IPS-18a (cell line): Measurements from ENCODE around the gene PPM1A.

ENCODE experiments used
- H3K27ac ChIP-seq: one replicate; pipeline ENCODE4 v1.5.1; 2013; ENCODE audit warnings: low read length
- H3K27me3 ChIP-seq: one replicate; pipeline ENCODE4 v1.6.1; 2013; ENCODE audit warnings: mild to moderate bottlenecking, low read length; ENCODE audit not compliant: control insufficient read depth, insufficient read depth
- H3K36me3 ChIP-seq: one replicate; pipeline ENCODE4 v1.6.1; 2013; ENCODE audit warnings: low read depth, low read length; ENCODE audit not compliant: control insufficient read depth
- H3K4me1 ChIP-seq: one replicate; pipeline ENCODE4 v1.6.1; 2013; ENCODE audit warnings: low read depth, low read length; ENCODE audit not compliant: control insufficient read depth
- H3K4me3 ChIP-seq: one replicate; pipeline ENCODE4 v1.5.1; 2013; ENCODE audit warnings: low read length
- H3K9ac ChIP-seq: one replicate; pipeline ENCODE4 v1.6.1; 2013; ENCODE audit warnings: mild to moderate bottlenecking, low read length, moderate library complexity
- H3K9me3 ChIP-seq: one replicate; pipeline ENCODE4 v1.6.1; 2013; ENCODE audit warnings: low read depth, low read length; ENCODE audit not compliant: control insufficient read depth

Gene PPM1A

DNA sequence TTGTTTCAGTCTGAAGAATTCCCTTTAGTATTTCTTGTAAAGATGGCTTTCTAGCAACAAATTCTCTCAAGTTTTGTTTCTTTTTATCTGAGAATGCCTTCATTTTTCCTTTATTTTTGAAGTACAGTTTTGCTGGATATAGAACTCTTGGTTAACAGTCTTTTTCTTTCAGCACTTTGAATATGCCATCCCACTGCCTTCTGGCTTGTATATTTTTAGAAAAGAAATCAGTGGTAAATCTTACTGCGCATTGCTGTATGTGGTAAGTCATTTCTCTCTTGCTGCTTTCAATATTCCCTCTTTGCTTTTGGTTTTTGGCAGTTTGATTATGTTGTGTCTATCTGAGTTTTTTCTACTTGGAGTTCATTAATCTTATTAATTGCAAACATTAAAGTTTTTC lies 16.8 kb upstream of the PPM1A start:
- Histone ChIP-seq H3K4me1 (no peaks in the 10 kb centered on the region), H3K9me3 (no peaks in the 10 kb centered on the region)

GRCh38 chr14:60233251-60233650 lies 15.8 kb upstream of the PPM1A start:
- no peak overlapping the region for H3K27ac ChIP-seq
- H3K4me3 ChIP-seq, result no peak overlapping the region
- H3K27me3 ChIP-seq, result no peaks in the 10 kb centered on the region
- no peaks in the 10 kb centered on the region for H3K36me3 ChIP-seq
- no peak overlapping the region for H3K9ac ChIP-seq
- H3K9me3 ChIP-seq, result no peaks in the 10 kb centered on the region
- H3K4me1 ChIP-seq, result no peaks in the 10 kb centered on the region

More for the DNA sequence above, 16.8 kb upstream of the PPM1A start:
- Histone ChIP-seq H3K4me3 (no peak overlapping the region), H3K27me3 (no peaks in the 10 kb centered on the region), H3K9ac (no peak overlapping the region), H3K36me3 (no peaks in the 10 kb centered on the region), H3K27ac (no peak overlapping the region)

GRCh38 chr14:60233891-60234290 lies 15.1 kb upstream of the PPM1A start:
- no peak overlapping the region for H3K4me3 ChIP-seq
- no peak overlapping the region for H3K9ac ChIP-seq
- no peaks in the 10 kb centered on the region for H3K4me1 ChIP-seq
- no peak overlapping the region for H3K27ac ChIP-seq
- no peaks in the 10 kb centered on the region for H3K27me3 ChIP-seq
- H3K9me3 ChIP-seq, result no peaks in the 10 kb centered on the region
- H3K36me3 ChIP-seq, result no peaks in the 10 kb centered on the region

DNA sequence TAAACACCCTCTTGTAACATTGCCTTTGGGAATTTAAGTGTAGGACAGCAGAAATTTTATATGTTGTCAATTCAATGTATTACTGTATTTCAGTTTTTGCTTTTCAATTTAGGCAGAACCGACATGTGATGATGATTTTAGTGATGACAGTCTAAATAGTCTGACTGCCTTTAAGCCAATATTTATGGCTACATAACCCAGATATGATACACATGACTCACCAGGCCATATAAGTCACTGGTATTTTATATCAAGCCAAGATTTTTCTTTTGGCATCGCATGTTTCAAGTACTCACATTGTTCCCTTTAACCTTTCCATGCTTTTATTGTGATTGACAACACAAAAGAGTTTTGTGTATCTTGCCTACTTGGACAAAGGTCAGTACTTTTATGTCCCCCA lies 13.6 kb upstream of the PPM1A start:
- Histone ChIP-seq H3K9ac (no peak overlapping the region), H3K4me1 (no peaks in the 10 kb centered on the region), H3K9me3 (no peaks in the 10 kb centered on the region), H3K27ac (no peak overlapping the region), H3K36me3 (no peaks in the 10 kb centered on the region), H3K27me3 (no peaks in the 10 kb centered on the region), H3K4me3 (no peak overlapping the region)

DNA sequence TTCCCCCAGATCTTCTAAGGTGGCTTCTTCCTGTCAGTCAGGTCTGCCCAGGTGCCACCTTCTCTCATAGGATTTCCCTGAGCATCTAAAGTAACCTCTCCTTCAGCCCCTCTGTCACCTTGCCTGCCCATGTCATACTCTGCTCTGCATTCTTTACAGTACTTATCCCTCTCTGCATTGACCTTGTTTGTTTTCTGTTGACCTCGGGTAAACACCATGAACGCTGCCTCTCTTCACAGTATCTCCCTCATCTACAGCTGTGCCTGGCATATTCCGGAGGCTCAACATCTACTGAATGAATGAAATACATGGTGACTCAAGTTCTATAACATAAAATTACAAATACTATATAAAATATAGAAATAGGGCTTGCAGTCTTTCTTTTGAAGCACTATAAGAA lies 10.1 kb upstream of the PPM1A start:
- Histone ChIP-seq H3K9me3 (no peaks in the 10 kb centered on the region), H3K27ac (no peak overlapping the region), H3K4me1 (peaks cover 3% of the 10 kb centered on the region), H3K9ac (no peak overlapping the region), H3K4me3 (no peak overlapping the region), H3K36me3 (no peaks in the 10 kb centered on the region), H3K27me3 (no peaks in the 10 kb centered on the region)

GRCh38 chr14:60240139-60240856 lies 8.7 kb upstream of the PPM1A start:
- Histone ChIP-seq H3K27me3 (no peaks in the 10 kb centered on the region), H3K4me3 (no peak overlapping the region)

GRCh38 chr14:60241091-60241490 lies 7.9 kb upstream of the PPM1A start:
- Histone ChIP-seq H3K4me1 (peaks cover 9% of the 10 kb centered on the region), H3K4me3 (no peak overlapping the region), H3K27ac (no peak overlapping the region), H3K27me3 (no peaks in the 10 kb centered on the region), H3K9me3 (no peaks in the 10 kb centered on the region), H3K36me3 (no peaks in the 10 kb centered on the region), H3K9ac (no peak overlapping the region)

More at GRCh38 chr14:60240139-60240856, 8.7 kb upstream of the PPM1A start:
- H3K9me3 ChIP-seq, result no peaks in the 10 kb centered on the region
- H3K36me3 ChIP-seq, result no peaks in the 10 kb centered on the region
- no peak overlapping the region for H3K27ac ChIP-seq
- H3K4me1 ChIP-seq, result peaks cover 3% of the 10 kb centered on the region
- no peak overlapping the region for H3K9ac ChIP-seq

DNA sequence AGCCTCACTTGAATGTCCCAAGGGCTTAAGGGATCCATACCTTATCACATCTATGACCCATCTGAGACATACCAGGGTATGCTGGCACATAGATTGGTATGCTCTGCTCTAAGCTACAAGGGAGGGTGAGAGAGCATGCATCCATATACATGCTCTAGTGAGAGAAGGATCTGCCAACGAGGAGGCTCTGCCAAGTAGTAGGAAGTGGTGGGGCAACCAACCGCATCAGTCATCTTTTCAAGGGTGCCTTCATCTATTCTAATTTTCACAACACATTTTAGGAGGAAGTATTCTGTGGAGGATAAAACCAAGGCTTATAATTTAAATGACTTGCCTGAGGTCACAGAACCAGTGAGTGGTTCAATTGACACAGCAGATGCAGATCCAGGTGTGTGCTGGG lies 6.6 kb upstream of the PPM1A start:
- Histone ChIP-seq H3K4me1 (peaks cover 11% of the 10 kb centered on the region), H3K9me3 (no peaks in the 10 kb centered on the region)

GRCh38 chr14:60245380-60246177 lies 3.4 kb upstream of the PPM1A start:
- H3K9me3 ChIP-seq, result no peaks in the 10 kb centered on the region
- no peaks in the 10 kb centered on the region for H3K27me3 ChIP-seq
- H3K4me3 ChIP-seq, result no peak overlapping the region
- no peaks in the 10 kb centered on the region for H3K36me3 ChIP-seq
- no peak overlapping the region for H3K9ac ChIP-seq
- peaks cover 21% of the 10 kb centered on the region for H3K4me1 ChIP-seq
- H3K27ac ChIP-seq, result no peak overlapping the region

More for the DNA sequence above, 6.6 kb upstream of the PPM1A start:
- Histone ChIP-seq H3K4me3 (no peak overlapping the region), H3K9ac (no peak overlapping the region), H3K27ac (no peak overlapping the region), H3K36me3 (no peaks in the 10 kb centered on the region), H3K27me3 (no peaks in the 10 kb centered on the region)

- Histone ChIP-seq H3K27me3 (no peaks in the 10 kb centered on the region), H3K4me3 (peak overlapping the region; percentile 82), H3K9me3 (no peaks in the 10 kb centered on the region), H3K27ac (peak overlapping the region; percentile 98), H3K36me3 (no peaks in the 10 kb centered on the region), H3K4me1 (peaks cover 42% of the 10 kb centered on the region), H3K9ac (peak overlapping the region; percentile 98)
Measured at GRCh38 chr14:60247994-60248696, 876 bp upstream of the PPM1A start.

- Histone ChIP-seq H3K36me3 (no peaks in the 10 kb centered on the region), H3K4me1 (peaks cover 55% of the 10 kb centered on the region)
Measured at GRCh38 chr14:60249321-60250256, 568 bp downstream of the PPM1A start.

More at GRCh38 chr14:60249321-60250256, 568 bp downstream of the PPM1A start:
- H3K9me3 ChIP-seq, result no peaks in the 10 kb centered on the region
- peak overlapping the region; percentile 88 for H3K27ac ChIP-seq
- H3K4me3 ChIP-seq, result peak overlapping the region; percentile 100
- peak overlapping the region; percentile 94 for H3K9ac ChIP-seq
- no peaks in the 10 kb centered on the region for H3K27me3 ChIP-seq
